Measurements from ENCODE around the gene TGIF1. TPM values are rescaled to one million over a fixed set of nuclear protein-coding genes. Genes with fewer than 3 reads are reported as not detected.

The TGIF1 gene
- total RNA-seq, result 198 and 441 TPM in 2 replicates

- peak; percentile 54 for DNase-seq (ENCODE audit: low read depth)
- peak within 1 kb of the TSS; percentile 63 for H3K4me3 ChIP-seq (ENCODE audit: low read depth, low read length)
- no peak for TF ChIP-seq CTCF (IDR thresholded peaks at IDR 0.05; ENCODE audit: insufficient read depth, low read length, severe bottlenecking)
- peaks cover 2% of the 10 kb centered on the region for H3K36me3 ChIP-seq (ENCODE audit: control insufficient read depth, insufficient read depth, low read length)
- no peak for FAIRE-seq
- no peaks in the 10 kb centered on the region for H3K27me3 ChIP-seq (ENCODE audit: control insufficient read depth, insufficient read depth, low read length)
Observed at GRCh38 chr18:3450012-3450798, at the start of gene TGIF1. Gene TGIF1, plus strand, starts transcription at chr18:3450172. Its CDS starts 318 bp downstream, at chr18:3450490.

GRCh38 chr18:3400567-3401296 lies 49.2 kb upstream of the TGIF1 start:
- DNase-seq (ENCODE audit: low read depth) (no peak), FAIRE-seq (no peak)
- Histone ChIP-seq H3K4me3 (ENCODE audit: low read depth, low read length) (no peak overlapping the region), H3K27me3 (ENCODE audit: control insufficient read depth, insufficient read depth, low read length) (no peaks in the 10 kb centered on the region), H3K36me3 (ENCODE audit: control insufficient read depth, insufficient read depth, low read length) (no peaks in the 10 kb centered on the region)
- no peak for TF ChIP-seq CTCF (IDR thresholded peaks at IDR 0.05; ENCODE audit: insufficient read depth, low read length, severe bottlenecking)

GRCh38 chr18:3401669-3402620 lies 48.0 kb upstream of the TGIF1 start:
- Histone ChIP-seq H3K4me3 (ENCODE audit: low read depth, low read length) (no peak overlapping the region), H3K36me3 (ENCODE audit: control insufficient read depth, insufficient read depth, low read length) (no peaks in the 10 kb centered on the region), H3K27me3 (ENCODE audit: control insufficient read depth, insufficient read depth, low read length) (no peaks in the 10 kb centered on the region)
- FAIRE-seq, result no peak
- TF ChIP-seq CTCF (IDR thresholded peaks at IDR 0.05; ENCODE audit: insufficient read depth, low read length, severe bottlenecking), result no peak
- DNase-seq (ENCODE audit: low read depth), result no peak

- DNase-seq (ENCODE audit: low read depth) (peak; percentile 56), FAIRE-seq (no peak)
- Histone ChIP-seq H3K4me3 (ENCODE audit: low read depth, low read length) (no peak overlapping the region), H3K36me3 (ENCODE audit: control insufficient read depth, insufficient read depth, low read length) (no peaks in the 10 kb centered on the region), H3K27me3 (ENCODE audit: control insufficient read depth, insufficient read depth, low read length) (no peaks in the 10 kb centered on the region)
- TF ChIP-seq CTCF (IDR thresholded peaks at IDR 0.05; ENCODE audit: insufficient read depth, low read length, severe bottlenecking), result no peak
Observed at GRCh38 chr18:3402982-3403451, 47.0 kb upstream of the TGIF1 start.

- DNase-seq (ENCODE audit: low read depth) (no peak), FAIRE-seq (no peak)
- Histone ChIP-seq H3K27me3 (ENCODE audit: control insufficient read depth, insufficient read depth, low read length) (no peaks in the 10 kb centered on the region), H3K4me3 (ENCODE audit: low read depth, low read length) (no peak overlapping the region), H3K36me3 (ENCODE audit: control insufficient read depth, insufficient read depth, low read length) (no peaks in the 10 kb centered on the region)
- no peak for TF ChIP-seq CTCF (IDR thresholded peaks at IDR 0.05; ENCODE audit: insufficient read depth, low read length, severe bottlenecking)
Observed at GRCh38 chr18:3405713-3406112, 44.3 kb upstream of the TGIF1 start.

Measured in bronchial epithelial cell (primary cell).